Peyer's patch (tissue), 4 donors: ENCODE results near the gene MEF2D.

ENCODE experiments used
- POLR2A ChIP-seq, 2 donors: fragments of 450-650 bp; IDR thresholded peaks; one replicate each; pipeline ENCODE4 v1.5.1; 2017; ENCODE audit warnings: antibody characterized with exemption in 2 of 2, mild to moderate bottlenecking in 2 of 2, moderate library complexity in 2 of 2
- TF ChIP-seq, protein P1 (sequence below), 6 experiments: fragments of 450-650 bp in 4 of 6; fragments of 200-600 bp in 2 of 6; sonication (generic) in 1 of 6; IDR thresholded peaks; one replicate each; pipeline ENCODE4 v1.5.1; 2017 to 2019; ENCODE audit warnings: antibody characterized with exemption in 6 of 6, mild to moderate bottlenecking in 3 of 6, moderate library complexity in 1 of 6

DNA sequence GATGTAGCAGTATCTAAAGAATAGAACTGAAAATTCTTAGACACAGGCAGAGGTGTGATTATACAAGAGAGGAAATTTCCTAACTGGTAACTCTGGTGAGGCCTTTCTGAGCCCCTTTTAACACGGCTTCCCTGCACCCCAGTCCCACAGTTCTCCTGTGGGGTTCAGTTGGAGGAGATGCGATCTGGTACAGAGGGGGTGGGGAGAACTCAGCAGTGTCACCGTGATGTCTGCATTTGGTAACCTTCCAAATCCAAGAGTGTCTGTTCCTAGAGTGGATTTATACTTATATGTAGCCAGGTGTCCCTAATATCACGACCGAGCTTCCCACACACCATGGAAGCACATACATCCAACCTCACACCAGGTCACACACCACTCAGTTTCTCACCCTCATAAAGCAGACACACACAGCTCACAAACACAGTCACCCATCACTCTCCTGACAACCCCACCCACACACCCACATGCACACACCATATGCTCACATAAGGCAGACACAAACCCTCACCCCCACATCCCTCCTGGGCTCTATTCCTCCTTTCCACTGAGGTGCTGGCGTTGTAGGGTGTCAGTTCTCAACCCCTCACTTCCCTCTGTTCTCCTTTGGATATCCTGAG, 83.1 kb downstream of the MEF2D start:
- TF ChIP-seq, protein P1, sequence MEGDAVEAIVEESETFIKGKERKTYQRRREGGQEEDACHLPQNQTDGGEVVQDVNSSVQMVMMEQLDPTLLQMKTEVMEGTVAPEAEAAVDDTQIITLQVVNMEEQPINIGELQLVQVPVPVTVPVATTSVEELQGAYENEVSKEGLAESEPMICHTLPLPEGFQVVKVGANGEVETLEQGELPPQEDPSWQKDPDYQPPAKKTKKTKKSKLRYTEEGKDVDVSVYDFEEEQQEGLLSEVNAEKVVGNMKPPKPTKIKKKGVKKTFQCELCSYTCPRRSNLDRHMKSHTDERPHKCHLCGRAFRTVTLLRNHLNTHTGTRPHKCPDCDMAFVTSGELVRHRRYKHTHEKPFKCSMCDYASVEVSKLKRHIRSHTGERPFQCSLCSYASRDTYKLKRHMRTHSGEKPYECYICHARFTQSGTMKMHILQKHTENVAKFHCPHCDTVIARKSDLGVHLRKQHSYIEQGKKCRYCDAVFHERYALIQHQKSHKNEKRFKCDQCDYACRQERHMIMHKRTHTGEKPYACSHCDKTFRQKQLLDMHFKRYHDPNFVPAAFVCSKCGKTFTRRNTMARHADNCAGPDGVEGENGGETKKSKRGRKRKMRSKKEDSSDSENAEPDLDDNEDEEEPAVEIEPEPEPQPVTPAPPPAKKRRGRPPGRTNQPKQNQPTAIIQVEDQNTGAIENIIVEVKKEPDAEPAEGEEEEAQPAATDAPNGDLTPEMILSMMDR (IDR thresholded peaks at IDR 0.05) = no peak
- TF ChIP-seq POLR2A (IDR thresholded peaks at IDR 0.05) = no peak
